Mesendoderm (in vitro differentiated cells): Measurements from ENCODE around the gene GABRG3.

Experiments
- DNase-seq: peaks from one replicate; pipeline ENCODE4 v3.0.0; 2013
- H2AK5ac ChIP-seq: 2 replicates; pipeline ENCODE4 v1.6.1; 2013; ENCODE audit warnings: low read length, inconsistent platforms
- H2BK120ac ChIP-seq: 2 replicates; pipeline ENCODE4 v1.6.1; 2013; ENCODE audit warnings: low read depth, mild to moderate bottlenecking, low read length, moderate library complexity, mixed read lengths
- H2BK15ac ChIP-seq: replicated peaks from 2 replicates; pipeline ENCODE4 v1.6.1; 2013; ENCODE audit warnings: low read depth, mild to moderate bottlenecking, moderate library complexity
- H2BK5ac ChIP-seq: 2 replicates; pipeline ENCODE4 v1.6.1; 2013; ENCODE audit warnings: low read length, inconsistent platforms
- H3K18ac ChIP-seq: 2 replicates; pipeline ENCODE4 v1.6.1; 2013; ENCODE audit warnings: mild to moderate bottlenecking, low read length, mixed read lengths
- H3K23ac ChIP-seq: one replicate; pipeline ENCODE4 v1.6.1; 2013; ENCODE audit warnings: low read length
- H3K27ac ChIP-seq: 2 replicates; pipeline ENCODE4 v1.5.1; 2013; ENCODE audit warnings: low read depth, mild to moderate bottlenecking, inconsistent platforms, low read length, moderate library complexity
- H3K27me3 ChIP-seq: 2 replicates; pipeline ENCODE4 v1.6.1; 2013; ENCODE audit warnings: low read length, control low read depth, mild to moderate bottlenecking, inconsistent platforms; ENCODE audit not compliant: insufficient read depth, poor library complexity
- H3K36me3 ChIP-seq: 2 replicates; pipeline ENCODE4 v1.6.1; 2013; ENCODE audit warnings: low read length, inconsistent platforms; ENCODE audit not compliant: control insufficient read depth, insufficient read depth
- H3K4ac ChIP-seq: one replicate; pipeline ENCODE4 v1.6.1; 2013; ENCODE audit warnings: low read depth, mild to moderate bottlenecking, low read length, moderate library complexity
- H3K4me1 ChIP-seq: 2 replicates; pipeline ENCODE4 v1.6.1; 2013; ENCODE audit warnings: low read depth, low read length, inconsistent platforms; ENCODE audit not compliant: control insufficient read depth
- H3K4me2 ChIP-seq: 2 replicates; pipeline ENCODE4 v1.6.1; 2013; ENCODE audit warnings: low read length
- H3K4me3 ChIP-seq: 2 replicates; pipeline ENCODE4 v1.5.1; 2013; ENCODE audit warnings: mild to moderate bottlenecking, low read length
- H3K56ac ChIP-seq: one replicate; pipeline ENCODE4 v1.6.1; 2013; ENCODE audit warnings: low read length
- H3K79me1 ChIP-seq: 2 replicates; pipeline ENCODE4 v1.6.1; 2013; ENCODE audit warnings: low read length, inconsistent platforms
- H3K79me2 ChIP-seq: 2 replicates; pipeline ENCODE4 v1.6.1; 2013; ENCODE audit warnings: mild to moderate bottlenecking, low read length; ENCODE audit not compliant: control insufficient read depth, insufficient read depth
- H3K9ac ChIP-seq: 2 replicates; pipeline ENCODE4 v1.6.1; 2013; ENCODE audit warnings: low read length, inconsistent platforms
- H4K5ac ChIP-seq: one replicate; pipeline ENCODE4 v1.6.1; 2013; ENCODE audit warnings: low read length
- H4K8ac ChIP-seq: one replicate; pipeline ENCODE4 v1.6.1; 2013; ENCODE audit warnings: low read depth, mild to moderate bottlenecking, control low read depth, low read length, moderate library complexity
- WGBS: extraction: QIAGEN DNeasy Blood & Tissue Kit; methylation state at CpG from one replicate; pipeline ENCODE4 v1.1.7; 2013; ENCODE audit warnings: low lambda C conversion rate, missing lambda C conversion rate; ENCODE audit not compliant: insufficient coverage; ENCODE audit errors: extremely low coverage; 5-methylcytosine and 5-hydroxymethylcytosine counted together

GABRG3 gene

GRCh38 chr15:27475395-27475794, 504.4 kb downstream of the GABRG3 start:
- Histone ChIP-seq H3K4ac (no peak overlapping the region), H3K56ac (no peak overlapping the region), H2BK15ac (no peak overlapping the region), H3K79me2 (no peaks in the 10 kb centered on the region), H4K5ac (no peak overlapping the region), H3K9ac (no peak overlapping the region), H3K4me3 (no peak overlapping the region), H3K79me1 (no peaks in the 10 kb centered on the region), H2AK5ac (no peak overlapping the region), H4K8ac (no peak overlapping the region), H3K27ac (no peak overlapping the region), H3K23ac (no peak overlapping the region), H3K18ac (no peak overlapping the region), H3K4me2 (no peak overlapping the region), H3K4me1 (no peaks in the 10 kb centered on the region), H3K36me3 (no peaks in the 10 kb centered on the region), H2BK120ac (no peak overlapping the region), H2BK5ac (no peak overlapping the region), H3K27me3 (no peaks in the 10 kb centered on the region)
- no CpG with 5 or more reads among the region's 4 CpGs for WGBS
- DNase-seq, result no peak

GRCh38 chr15:27479296-27480140, 508.5 kb downstream of the GABRG3 start:
- no CpG with 5 or more reads among the region's 4 CpGs for WGBS

DNA sequence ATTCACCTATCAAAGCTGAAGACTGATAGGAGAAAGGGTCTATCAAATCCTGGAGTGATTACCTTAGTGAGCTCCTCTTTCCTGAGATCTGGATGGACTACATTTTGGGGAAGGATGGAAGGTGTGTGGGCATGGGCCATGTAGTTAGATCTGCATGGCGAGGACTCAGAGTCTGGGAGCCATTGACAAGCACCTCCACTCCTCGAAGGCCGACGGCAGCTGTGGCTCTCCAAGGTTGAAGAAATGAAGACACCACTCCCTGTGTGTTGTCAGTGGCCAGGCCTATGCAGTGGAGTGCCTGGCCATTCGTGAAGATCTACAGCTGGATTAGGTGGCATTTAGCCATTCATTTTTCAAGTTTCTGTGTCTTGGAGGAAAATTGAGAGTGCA, 509.2 kb downstream of the GABRG3 start:
- Histone ChIP-seq H3K9ac (no peak overlapping the region), H3K79me1 (no peaks in the 10 kb centered on the region), H3K27me3 (no peaks in the 10 kb centered on the region), H2AK5ac (no peak overlapping the region), H2BK5ac (no peak overlapping the region), H3K4me1 (no peaks in the 10 kb centered on the region), H3K23ac (no peak overlapping the region), H2BK120ac (no peak overlapping the region), H4K5ac (no peak overlapping the region), H2BK15ac (no peak overlapping the region), H4K8ac (no peak overlapping the region), H3K27ac (no peak overlapping the region), H3K79me2 (no peaks in the 10 kb centered on the region), H3K56ac (no peak overlapping the region), H3K4me3 (no peak overlapping the region), H3K18ac (no peak overlapping the region), H3K36me3 (no peaks in the 10 kb centered on the region), H3K4me2 (no peak overlapping the region), H3K4ac (no peak overlapping the region)
- no peak for DNase-seq
- WGBS, result no CpG with 5 or more reads among the region's 5 CpGs

More at GRCh38 chr15:27479296-27480140, 508.5 kb downstream of the GABRG3 start:
- Histone ChIP-seq H4K5ac (no peak overlapping the region), H2BK120ac (no peak overlapping the region), H3K4me2 (no peak overlapping the region), H3K79me2 (no peaks in the 10 kb centered on the region), H3K56ac (no peak overlapping the region), H3K4me1 (no peaks in the 10 kb centered on the region), H3K36me3 (no peaks in the 10 kb centered on the region), H3K9ac (no peak overlapping the region), H3K23ac (no peak overlapping the region), H3K27ac (no peak overlapping the region), H3K79me1 (no peaks in the 10 kb centered on the region), H4K8ac (no peak overlapping the region), H2BK15ac (no peak overlapping the region), H3K18ac (no peak overlapping the region), H2AK5ac (no peak overlapping the region), H3K4ac (no peak overlapping the region), H3K4me3 (no peak overlapping the region), H2BK5ac (no peak overlapping the region), H3K27me3 (no peaks in the 10 kb centered on the region)
- no peak for DNase-seq

GRCh38 chr15:27480642-27481041, 509.7 kb downstream of the GABRG3 start:
- Histone ChIP-seq H3K79me1 (no peaks in the 10 kb centered on the region), H3K9ac (no peak overlapping the region), H3K27me3 (no peaks in the 10 kb centered on the region), H4K5ac (no peak overlapping the region), H3K4me3 (no peak overlapping the region), H2BK120ac (no peak overlapping the region), H2AK5ac (no peak overlapping the region), H3K56ac (no peak overlapping the region), H2BK15ac (no peak overlapping the region), H3K36me3 (no peaks in the 10 kb centered on the region), H3K4ac (no peak overlapping the region), H3K27ac (no peak overlapping the region), H2BK5ac (no peak overlapping the region), H3K4me1 (no peaks in the 10 kb centered on the region), H3K79me2 (no peaks in the 10 kb centered on the region), H4K8ac (no peak overlapping the region), H3K4me2 (no peak overlapping the region), H3K18ac (no peak overlapping the region), H3K23ac (no peak overlapping the region)
- DNase-seq, result no peak
- WGBS, result no CpG with 5 or more reads among the region's 3 CpGs

GRCh38 chr15:27481768-27482167, 510.8 kb downstream of the GABRG3 start:
- H3K27ac ChIP-seq, result no peak overlapping the region
- WGBS, result no CpG with 5 or more reads among the region's 4 CpGs
- H3K79me1 ChIP-seq, result no peaks in the 10 kb centered on the region
- H3K4me2 ChIP-seq, result no peak overlapping the region
- H3K4ac ChIP-seq, result no peak overlapping the region
- no peak overlapping the region for H3K9ac ChIP-seq
- H3K4me3 ChIP-seq, result no peak overlapping the region
- no peak overlapping the region for H2BK5ac ChIP-seq
- no peaks in the 10 kb centered on the region for H3K4me1 ChIP-seq
- peak; percentile 29 for DNase-seq
- H3K23ac ChIP-seq, result no peak overlapping the region
- no peaks in the 10 kb centered on the region for H3K27me3 ChIP-seq
- H3K56ac ChIP-seq, result no peak overlapping the region
- H3K36me3 ChIP-seq, result no peaks in the 10 kb centered on the region
- H2AK5ac ChIP-seq, result no peak overlapping the region
- no peak overlapping the region for H4K5ac ChIP-seq
- no peak overlapping the region for H3K18ac ChIP-seq
- H4K8ac ChIP-seq, result no peak overlapping the region
- no peaks in the 10 kb centered on the region for H3K79me2 ChIP-seq
- H2BK15ac ChIP-seq, result no peak overlapping the region
- H2BK120ac ChIP-seq, result no peak overlapping the region

DNA sequence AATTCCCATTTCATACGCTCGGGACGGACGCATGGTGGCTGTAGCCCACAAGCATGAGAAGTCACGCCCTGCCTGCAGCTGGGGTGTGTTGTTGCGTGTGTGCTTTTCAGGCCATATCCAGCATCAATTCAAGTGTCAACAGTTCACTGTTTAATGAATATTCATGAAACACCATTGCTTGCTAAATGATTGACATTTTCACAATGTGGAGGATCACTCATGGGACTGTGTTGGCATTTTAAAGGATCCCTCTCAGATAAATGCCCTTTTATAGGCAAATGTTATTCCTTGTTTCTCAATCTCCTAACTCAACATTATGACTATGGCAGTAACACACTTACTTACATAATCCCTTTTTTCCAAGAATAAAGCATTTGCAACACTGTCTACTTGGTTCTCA, 511.3 kb downstream of the GABRG3 start:
- H3K23ac ChIP-seq, result no peak overlapping the region
- no CpG with 5 or more reads among the region's 6 CpGs for WGBS

More for the DNA sequence above, 511.3 kb downstream of the GABRG3 start:
- no peak overlapping the region for H4K8ac ChIP-seq
- no peaks in the 10 kb centered on the region for H3K4me1 ChIP-seq
- H3K18ac ChIP-seq, result no peak overlapping the region
- H2BK120ac ChIP-seq, result no peak overlapping the region
- H3K36me3 ChIP-seq, result no peaks in the 10 kb centered on the region
- H3K4me3 ChIP-seq, result no peak overlapping the region
- H3K4me2 ChIP-seq, result no peak overlapping the region
- H3K56ac ChIP-seq, result no peak overlapping the region
- no peak overlapping the region for H2BK5ac ChIP-seq
- no peaks in the 10 kb centered on the region for H3K79me2 ChIP-seq
- no peak overlapping the region for H2BK15ac ChIP-seq
- H3K9ac ChIP-seq, result no peak overlapping the region
- H3K79me1 ChIP-seq, result no peaks in the 10 kb centered on the region
- no peak for DNase-seq
- peak overlapping the region; percentile 52 for H3K4ac ChIP-seq
- no peak overlapping the region for H2AK5ac ChIP-seq
- no peak overlapping the region for H3K27ac ChIP-seq
- H3K27me3 ChIP-seq, result no peaks in the 10 kb centered on the region
- no peak overlapping the region for H4K5ac ChIP-seq
